Activated naive CD4-positive, alpha-beta T cell treated with anti-CD3 and anti-CD28 coated beads, Interleukin-2, amount 10 ng/mL, durations not matched to agents 7 days and 5 days (primary cell): ENCODE results near the gene GABRR3.

Experiments
- CTCF ChIA-PET: fragments of 350-600 bp; sonication (Branson Sonifier 250); formaldehyde crosslinking; loops from one replicate; lab custom pipeline; 2021; ENCODE audit warnings: antibody characterized with exemption; lab: Charles Lee
- DNase-seq: peaks from one replicate; pipeline ENCODE4 v3.0.0-alpha.2; 2020
- H3K27ac Mint-ChIP-seq: one replicate; pipeline ENCODE4 v1.8.0; 2021; ENCODE audit warnings: mild to moderate bottlenecking, moderate library complexity, mixed read lengths
- H3K27me3 Mint-ChIP-seq: one replicate; pipeline ENCODE4 v1.8.0; 2021; ENCODE audit warnings: mild to moderate bottlenecking, mixed read lengths
- H3K36me3 Mint-ChIP-seq: one replicate; pipeline ENCODE4 v1.8.0; 2021; ENCODE audit warnings: mixed read lengths
- H3K4me1 Mint-ChIP-seq: one replicate; pipeline ENCODE4 v1.8.0; 2021; ENCODE audit warnings: mixed read lengths
- H3K4me3 Mint-ChIP-seq: one replicate; pipeline ENCODE4 v1.8.0; 2021; ENCODE audit warnings: mild to moderate bottlenecking, moderate library complexity, mixed read lengths
- H3K9me3 Mint-ChIP-seq: one replicate; pipeline ENCODE4 v1.8.0; 2021; ENCODE audit warnings: mixed read lengths

GABRR3 gene

GRCh38 chr3:97954228-97954827, 80.8 kb downstream of the GABRR3 start:
- no peak for DNase-seq
- Mint-ChIP-seq H3K27me3 (no peaks in the 10 kb centered on the region), H3K9me3 (no peaks in the 10 kb centered on the region), H3K4me1 (peaks cover 5% of the 10 kb centered on the region), H3K27ac (no peak overlapping the region), H3K4me3 (no peak overlapping the region), H3K36me3 (peaks cover 65% of the 10 kb centered on the region)
- CTCF ChIA-PET = interaction anchor here (1.0 to 4.5 kb wide), 3 partner anchors 14 to 68 kb away, joined by 4 to 40 read pairs (median 11); no protein-coding TSS in a partner anchor

- Mint-ChIP-seq H3K27me3 (no peaks in the 10 kb centered on the region), H3K36me3 (peaks cover 66% of the 10 kb centered on the region), H3K9me3 (no peaks in the 10 kb centered on the region), H3K27ac (no peak overlapping the region), H3K4me1 (peaks cover 5% of the 10 kb centered on the region), H3K4me3 (no peak overlapping the region)
- CTCF ChIA-PET = interaction anchor here (1.9 to 4.5 kb wide), 2 partner anchors 70 to 131 kb away, joined by 4 to 40 read pairs; partner anchors contain the start of gene CRYBG3
- no peak for DNase-seq
Measured at GRCh38 chr3:97952872-97953271, 82.2 kb downstream of the GABRR3 start.

- Mint-ChIP-seq H3K27me3 (no peaks in the 10 kb centered on the region), H3K4me3 (no peak overlapping the region), H3K36me3 (peaks cover 67% of the 10 kb centered on the region), H3K27ac (peak overlapping the region; percentile 20), H3K4me1 (peaks cover 5% of the 10 kb centered on the region), H3K9me3 (no peaks in the 10 kb centered on the region)
- DNase-seq = no peak
- CTCF ChIA-PET = interaction anchor here (1.9 to 4.5 kb wide), 2 partner anchors 70 to 131 kb away, joined by 4 to 40 read pairs; partner anchors contain the start of gene CRYBG3
Measured at GRCh38 chr3:97952280-97952679, 82.8 kb downstream of the GABRR3 start.

DNA sequence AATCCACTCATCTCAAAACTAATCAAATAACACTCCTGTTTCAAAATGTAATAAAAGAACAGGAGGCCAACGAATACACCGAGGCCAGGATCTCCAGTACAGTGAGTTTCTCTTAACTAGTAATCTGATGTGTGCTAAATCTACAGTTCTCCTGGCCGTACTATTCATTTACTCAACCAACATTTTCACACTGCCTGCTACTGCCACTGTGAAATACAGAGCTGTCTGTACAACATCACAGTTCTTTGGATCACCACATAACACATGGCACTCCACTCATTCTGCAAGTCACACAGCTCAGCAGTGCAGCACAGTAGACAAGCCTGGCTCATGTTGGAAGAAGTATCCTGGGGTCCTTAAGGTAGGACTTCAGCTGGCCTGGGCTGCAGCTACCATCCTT, 84.8 kb downstream of the GABRR3 start:
- CTCF ChIA-PET = interaction anchor here (0.6 to 1.5 kb wide), 6 partner anchors 17 to 158 kb away, joined by 3 to 5 read pairs (median 3); no protein-coding TSS in a partner anchor
- DNase-seq = no peak
- no peak overlapping the region for H3K27ac Mint-ChIP-seq
- H3K27me3 Mint-ChIP-seq = no peaks in the 10 kb centered on the region
- no peak overlapping the region for H3K4me3 Mint-ChIP-seq
- peaks cover 4% of the 10 kb centered on the region for H3K4me1 Mint-ChIP-seq
- H3K36me3 Mint-ChIP-seq = peaks cover 76% of the 10 kb centered on the region
- no peaks in the 10 kb centered on the region for H3K9me3 Mint-ChIP-seq

GRCh38 chr3:97949743-97950142, 85.4 kb downstream of the GABRR3 start:
- CTCF ChIA-PET = interaction anchor here (0.6 to 1.5 kb wide), 6 partner anchors 17 to 157 kb away, joined by 3 to 5 read pairs (median 3); no protein-coding TSS in a partner anchor
- H3K9me3 Mint-ChIP-seq = no peaks in the 10 kb centered on the region

DNA sequence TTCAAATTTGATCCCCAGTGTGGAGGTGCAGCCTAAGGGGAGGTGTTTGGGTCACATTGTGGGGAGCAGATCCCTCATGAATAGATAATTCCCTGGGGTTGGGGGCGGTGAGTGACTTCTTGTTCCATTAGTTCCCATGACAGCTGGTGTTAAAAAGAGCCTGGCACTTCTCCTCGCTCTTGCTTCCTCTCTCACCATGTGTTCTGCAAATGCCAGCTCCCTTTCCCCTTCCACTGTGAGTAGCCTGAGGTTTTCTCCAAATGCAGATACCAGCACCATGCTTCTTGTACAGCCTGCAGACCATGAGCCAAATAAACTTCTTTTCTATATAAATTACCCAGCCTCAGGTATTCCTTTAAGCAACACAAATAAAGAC, 86.0 kb downstream of the GABRR3 start:
- Mint-ChIP-seq H3K9me3 (no peaks in the 10 kb centered on the region), H3K27me3 (no peaks in the 10 kb centered on the region), H3K36me3 (peaks cover 69% of the 10 kb centered on the region), H3K4me1 (no peaks in the 10 kb centered on the region), H3K4me3 (no peak overlapping the region), H3K27ac (no peak overlapping the region)
- DNase-seq = no peak
- CTCF ChIA-PET = interaction anchor here (1.4 kb wide), 1 partner anchor 18 kb away, joined by 3 read pairs; no protein-coding TSS in a partner anchor

More at GRCh38 chr3:97949743-97950142, 85.4 kb downstream of the GABRR3 start:
- H3K4me1 Mint-ChIP-seq = no peaks in the 10 kb centered on the region
- H3K27me3 Mint-ChIP-seq = no peaks in the 10 kb centered on the region
- H3K36me3 Mint-ChIP-seq = peaks cover 75% of the 10 kb centered on the region
- DNase-seq = no peak
- H3K27ac Mint-ChIP-seq = peak overlapping the region; percentile 66
- H3K4me3 Mint-ChIP-seq = no peak overlapping the region

DNA sequence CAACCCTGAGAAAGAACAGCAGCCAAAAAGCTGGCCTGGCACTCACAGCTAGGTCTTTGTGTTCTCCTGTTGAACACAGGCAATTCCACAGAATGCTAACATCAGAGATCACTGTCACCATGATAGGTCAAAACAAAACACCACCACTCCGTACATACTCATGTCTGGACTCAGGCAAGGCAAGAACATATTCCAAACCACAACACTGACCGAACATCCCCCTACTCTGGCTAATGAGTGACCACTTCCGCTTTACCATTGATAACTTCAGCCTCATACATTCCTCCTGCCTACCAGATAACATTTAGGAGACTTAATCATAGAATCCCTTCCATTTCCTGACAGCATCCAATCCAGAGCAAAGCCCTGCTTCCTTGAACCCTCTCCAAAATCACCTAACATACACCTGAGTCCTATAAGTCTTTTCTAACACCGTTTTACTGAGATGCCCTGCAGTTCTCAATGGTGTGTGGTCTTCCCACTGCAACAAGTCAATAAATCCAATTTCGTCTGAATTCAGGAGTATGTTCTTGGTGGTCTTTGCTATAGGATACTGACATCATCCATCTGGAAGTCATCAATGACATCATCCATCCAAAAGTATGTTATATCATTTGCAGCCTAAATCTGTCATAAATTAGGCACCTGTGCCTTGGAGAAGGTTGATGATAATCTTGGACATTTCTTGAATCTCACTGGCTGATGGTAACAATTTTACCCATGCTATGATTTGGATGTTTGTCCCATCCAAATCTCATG, 86.6 kb downstream of the GABRR3 start:
- H3K9me3 Mint-ChIP-seq = no peaks in the 10 kb centered on the region
- H3K36me3 Mint-ChIP-seq = peaks cover 73% of the 10 kb centered on the region
- CTCF ChIA-PET = no interaction called here

GRCh38 chr3:97942801-97943546, 92.1 kb downstream of the GABRR3 start:
- H3K4me1 Mint-ChIP-seq = no peaks in the 10 kb centered on the region
- H3K4me3 Mint-ChIP-seq = no peak overlapping the region
- H3K9me3 Mint-ChIP-seq = no peaks in the 10 kb centered on the region
- no peaks in the 10 kb centered on the region for H3K27me3 Mint-ChIP-seq
- H3K27ac Mint-ChIP-seq = no peak overlapping the region
- H3K36me3 Mint-ChIP-seq = peaks cover 47% of the 10 kb centered on the region
- DNase-seq = no peak
- CTCF ChIA-PET = interaction anchor here (1.3 kb wide), 1 partner anchor 78 kb away, joined by 3 read pairs; no protein-coding TSS in a partner anchor

More for the DNA sequence above, 86.6 kb downstream of the GABRR3 start:
- DNase-seq = no peak
- no peaks in the 10 kb centered on the region for H3K4me1 Mint-ChIP-seq
- no peaks in the 10 kb centered on the region for H3K27me3 Mint-ChIP-seq
- H3K27ac Mint-ChIP-seq = no peak overlapping the region
- H3K4me3 Mint-ChIP-seq = no peak overlapping the region

DNA sequence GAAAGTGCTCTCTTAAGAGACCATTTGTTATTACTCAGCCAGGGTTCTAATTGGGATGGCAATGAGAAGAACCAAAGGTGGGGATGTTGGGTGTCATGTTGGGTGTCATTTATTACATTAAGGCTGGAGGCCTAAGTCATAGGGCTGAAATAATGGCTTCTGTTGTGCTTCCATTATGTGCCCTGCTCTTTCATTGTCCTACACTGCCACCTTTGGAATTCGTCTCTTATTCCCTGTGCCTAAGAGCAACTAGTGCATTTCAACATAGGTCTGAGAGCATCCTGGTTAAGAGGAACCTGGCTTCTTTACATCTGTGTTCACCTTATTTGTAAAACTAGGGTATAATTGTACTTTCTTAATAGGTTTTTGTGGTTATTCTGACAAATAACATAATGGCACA, 95.1 kb downstream of the GABRR3 start:
- no peak for DNase-seq
- H3K27me3 Mint-ChIP-seq = no peaks in the 10 kb centered on the region
- CTCF ChIA-PET = interaction anchor here (0.8 to 2.8 kb wide), 3 partner anchors 81 to 148 kb away, joined by 3 to 13 read pairs (median 4); no protein-coding TSS in a partner anchor
- no peaks in the 10 kb centered on the region for H3K9me3 Mint-ChIP-seq
- no peak overlapping the region for H3K4me3 Mint-ChIP-seq
- H3K4me1 Mint-ChIP-seq = no peaks in the 10 kb centered on the region
- no peak overlapping the region for H3K27ac Mint-ChIP-seq
- H3K36me3 Mint-ChIP-seq = peaks cover 35% of the 10 kb centered on the region

DNA sequence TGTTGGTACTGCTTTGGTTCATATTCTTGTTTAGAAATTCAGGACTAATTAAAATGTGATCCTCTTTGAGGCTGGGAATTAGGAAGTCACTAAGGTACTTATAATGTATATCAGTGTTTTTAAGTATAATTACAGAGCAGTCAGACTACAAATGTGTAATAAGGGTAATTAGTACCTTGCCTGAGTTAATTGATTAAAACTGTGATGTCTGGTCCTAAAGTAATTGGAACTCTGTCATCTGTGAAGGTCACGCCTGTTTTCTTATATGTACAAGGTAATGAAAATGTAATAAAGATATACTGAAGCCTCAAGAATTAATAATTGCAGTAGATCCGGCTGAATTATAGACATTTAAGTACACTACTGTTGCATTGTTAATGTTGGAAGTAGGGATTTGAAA, 95.7 kb downstream of the GABRR3 start:
- Mint-ChIP-seq H3K4me1 (no peaks in the 10 kb centered on the region), H3K36me3 (peaks cover 34% of the 10 kb centered on the region), H3K27ac (no peak overlapping the region), H3K9me3 (no peaks in the 10 kb centered on the region), H3K4me3 (no peak overlapping the region), H3K27me3 (no peaks in the 10 kb centered on the region)
- no peak for DNase-seq
- CTCF ChIA-PET = interaction anchor here (0.6 to 0.7 kb wide), 2 partner anchors 19 to 211 kb away, joined by 3 read pairs; no protein-coding TSS in a partner anchor

GRCh38 chr3:97938444-97938843, 96.7 kb downstream of the GABRR3 start:
- Mint-ChIP-seq H3K4me3 (no peak overlapping the region), H3K9me3 (no peaks in the 10 kb centered on the region), H3K36me3 (peaks cover 28% of the 10 kb centered on the region), H3K27me3 (no peaks in the 10 kb centered on the region), H3K4me1 (no peaks in the 10 kb centered on the region), H3K27ac (no peak overlapping the region)
- CTCF ChIA-PET = interaction anchor here (1.2 kb wide), 1 partner anchor 145 kb away, joined by 3 read pairs; no protein-coding TSS in a partner anchor
- no peak for DNase-seq

DNA sequence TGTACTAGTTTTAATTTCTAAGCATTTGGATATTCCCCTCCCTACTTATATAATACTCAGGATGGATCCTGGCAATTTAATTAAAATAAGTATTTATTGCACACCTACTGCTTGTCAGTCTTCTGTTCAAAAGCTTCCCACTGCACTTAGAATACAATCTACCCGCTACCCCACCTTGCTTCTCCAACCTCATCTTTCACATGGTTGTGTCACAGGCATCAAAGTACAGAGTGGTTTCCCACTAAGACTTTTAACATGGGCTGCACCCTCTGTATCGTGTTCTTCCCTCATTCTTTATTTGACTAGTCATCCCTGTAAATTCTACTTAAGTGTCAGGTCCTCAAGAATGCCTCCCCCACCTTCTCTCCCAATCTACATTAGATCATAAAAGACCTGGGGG, 97.9 kb downstream of the GABRR3 start:
- peaks cover 19% of the 10 kb centered on the region for H3K36me3 Mint-ChIP-seq
- CTCF ChIA-PET = no interaction called here
- H3K27me3 Mint-ChIP-seq = no peaks in the 10 kb centered on the region
- no peak overlapping the region for H3K27ac Mint-ChIP-seq
- H3K4me3 Mint-ChIP-seq = no peak overlapping the region
- no peaks in the 10 kb centered on the region for H3K9me3 Mint-ChIP-seq
- DNase-seq = no peak
- H3K4me1 Mint-ChIP-seq = no peaks in the 10 kb centered on the region

- Mint-ChIP-seq H3K27me3 (no peaks in the 10 kb centered on the region), H3K36me3 (peaks cover 18% of the 10 kb centered on the region), H3K27ac (no peak overlapping the region), H3K4me3 (no peak overlapping the region), H3K9me3 (no peaks in the 10 kb centered on the region), H3K4me1 (no peaks in the 10 kb centered on the region)
- CTCF ChIA-PET = interaction anchor here (2.0 kb wide), 1 partner anchor 18 kb away, joined by 4 read pairs; no protein-coding TSS in a partner anchor
- DNase-seq = no peak
Measured at GRCh38 chr3:97935842-97936241, 99.3 kb downstream of the GABRR3 start.
